Retina (tissue), 1 donor: Measurements from ENCODE around the gene SASH3.

Source experiments
- DNase-seq: peaks from one replicate; pipeline ENCODE4 v3.0.0-alpha.2; 2016

The SASH3 gene

DNA sequence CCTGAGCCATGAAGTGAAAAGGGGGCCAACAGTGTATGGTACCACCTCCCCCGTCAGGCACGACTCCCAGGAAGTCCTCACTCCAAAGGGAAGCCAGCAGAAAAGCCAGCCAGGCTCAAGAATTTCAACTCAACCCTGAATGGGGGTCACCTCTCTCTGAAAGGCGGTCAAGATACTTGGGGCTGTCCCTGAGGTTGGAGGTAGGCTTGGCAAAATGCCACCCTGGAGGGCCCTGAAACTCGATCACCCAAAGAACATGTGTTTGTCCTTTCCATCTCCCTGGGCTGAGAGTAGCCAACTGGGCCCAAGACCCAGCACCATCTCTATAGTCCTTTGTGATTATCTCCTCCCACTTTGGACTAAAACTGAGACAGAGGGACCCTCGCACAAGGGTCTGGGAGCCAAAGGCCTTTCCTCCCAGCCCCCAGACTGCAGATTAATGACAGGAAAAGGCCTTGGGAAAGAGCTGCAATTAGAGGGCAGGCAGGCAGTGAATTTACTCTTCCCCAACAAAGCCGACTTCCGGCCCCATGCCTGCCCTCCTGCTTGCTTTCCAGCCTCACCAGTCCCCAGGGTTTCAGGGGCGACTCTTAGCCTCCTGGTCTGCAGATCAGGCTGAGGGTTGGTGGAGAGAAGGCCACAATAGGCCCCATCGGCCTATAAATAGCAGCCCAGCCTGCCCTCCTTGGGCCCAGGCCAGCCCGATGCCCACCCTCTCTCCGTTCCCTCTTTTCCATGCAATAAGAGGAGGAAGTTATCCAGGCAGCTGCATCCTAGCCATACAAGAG lies 5.6 kb downstream of the SASH3 start:
- no peak for DNase-seq

DNA sequence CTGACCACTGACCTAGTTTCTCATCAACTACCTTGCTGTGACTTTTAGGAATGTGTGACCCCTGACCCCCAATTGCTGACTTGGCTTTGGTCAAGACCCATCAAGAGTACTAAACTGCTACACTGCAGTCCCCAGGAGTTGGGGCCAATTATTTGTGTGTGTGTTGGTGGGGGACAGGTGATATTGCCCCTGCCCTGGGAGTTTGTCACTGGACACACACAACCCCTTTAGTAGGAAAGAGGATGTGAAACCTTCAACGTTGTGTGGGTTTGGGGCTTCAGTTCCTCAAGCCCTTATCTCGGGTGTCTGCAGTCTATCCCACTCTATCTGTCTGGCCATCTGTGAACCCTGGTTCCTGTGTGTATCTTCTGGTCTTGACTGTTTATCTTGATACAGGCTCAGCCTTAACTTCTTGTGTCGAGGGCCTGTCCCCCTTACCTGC lies 6.5 kb downstream of the SASH3 start:
- DNase-seq, result no peak

DNA sequence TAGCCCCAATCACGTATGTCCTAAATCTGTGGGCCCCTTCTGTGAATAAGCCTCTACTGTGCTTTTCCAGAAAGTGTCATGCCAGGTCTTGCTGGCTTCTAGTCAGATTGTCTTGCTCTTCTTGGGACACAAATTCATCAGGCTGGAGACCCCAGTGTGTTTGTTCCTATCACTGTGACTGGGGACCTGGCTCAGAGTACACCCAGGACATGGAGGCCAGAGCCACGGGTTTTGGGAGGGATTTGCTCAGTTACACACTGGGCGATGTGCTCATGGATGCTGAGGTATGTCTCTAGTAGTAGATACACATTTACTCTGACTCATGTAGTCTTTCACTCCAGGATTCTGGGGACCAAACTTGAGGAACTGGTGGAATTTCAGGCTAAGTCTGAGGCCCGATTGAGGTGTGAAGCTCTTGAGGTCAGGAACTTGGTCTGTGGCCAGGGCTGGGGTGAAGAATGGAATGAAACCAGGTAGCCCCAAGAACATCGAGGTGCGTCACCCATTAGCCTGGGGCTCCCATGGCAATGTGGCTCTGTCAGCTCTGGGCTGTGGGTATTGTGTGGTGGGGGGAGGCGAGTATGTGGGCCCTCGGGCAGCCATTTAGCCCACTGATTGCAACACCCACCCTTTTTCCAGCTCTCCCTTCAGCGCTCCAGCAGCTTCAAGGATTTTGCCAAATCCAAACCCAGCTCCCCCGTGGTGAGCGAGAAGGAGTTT lies 7.7 kb downstream of the SASH3 start:
- no peak for DNase-seq

DNA sequence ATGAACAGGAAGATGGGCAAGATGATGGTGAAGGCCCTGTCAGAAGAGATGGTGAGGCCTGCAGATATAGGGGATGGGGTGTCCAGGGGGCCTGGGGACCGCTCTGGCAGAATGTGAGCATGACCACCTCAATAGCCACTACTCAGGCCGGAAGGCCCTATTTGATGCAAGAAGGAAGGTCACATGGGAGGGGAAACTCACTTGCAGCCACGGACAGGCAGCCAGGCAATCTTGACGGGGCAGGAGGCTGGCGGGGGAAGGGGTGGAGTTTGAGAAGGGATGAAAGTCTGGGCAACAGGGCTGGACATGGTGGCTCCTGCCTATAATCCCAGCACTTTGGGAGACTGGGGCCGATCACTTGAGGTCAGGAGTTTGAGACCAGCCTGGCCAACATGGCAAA lies 8.8 kb downstream of the SASH3 start:
- DNase-seq, result no peak

DNA sequence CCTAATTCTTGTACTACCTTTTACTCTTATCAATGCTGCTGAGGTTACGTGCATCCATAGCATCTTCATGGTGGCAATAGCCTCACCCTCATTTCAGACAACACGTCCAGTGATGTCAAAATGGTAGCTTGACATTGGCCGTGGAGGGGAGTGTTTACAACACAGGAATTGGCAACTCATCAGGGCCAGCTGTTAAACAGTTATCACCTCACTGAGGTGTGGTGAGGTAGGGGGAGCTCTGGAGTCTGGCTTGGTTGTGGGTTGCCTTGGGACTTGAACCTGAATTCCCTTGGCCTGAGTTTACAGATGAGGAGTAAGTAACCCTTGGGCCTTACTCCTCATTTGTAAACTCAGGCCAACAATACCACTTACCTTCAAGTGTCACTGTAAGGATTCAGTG lies 10.4 kb downstream of the SASH3 start:
- DNase-seq, result no peak

DNA sequence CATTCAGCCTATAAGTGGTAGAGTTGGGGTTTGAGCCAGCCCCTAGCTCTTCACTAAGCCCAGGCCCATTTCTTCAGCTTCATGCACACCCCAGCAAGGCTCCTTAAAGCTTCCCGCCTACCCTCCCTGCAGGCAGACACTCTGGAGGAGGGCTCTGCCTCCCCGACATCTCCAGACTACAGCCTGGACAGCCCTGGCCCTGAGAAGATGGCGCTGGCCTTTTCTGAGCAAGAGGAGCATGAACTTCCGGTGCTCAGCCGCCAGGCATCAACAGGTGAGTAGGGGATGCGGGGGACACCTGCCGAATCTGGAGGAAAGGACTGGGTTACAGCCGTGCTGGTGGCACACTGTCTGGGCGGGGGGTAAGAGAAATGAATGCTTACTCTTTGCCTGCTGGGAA lies 11.1 kb downstream of the SASH3 start:
- no peak for DNase-seq

DNA sequence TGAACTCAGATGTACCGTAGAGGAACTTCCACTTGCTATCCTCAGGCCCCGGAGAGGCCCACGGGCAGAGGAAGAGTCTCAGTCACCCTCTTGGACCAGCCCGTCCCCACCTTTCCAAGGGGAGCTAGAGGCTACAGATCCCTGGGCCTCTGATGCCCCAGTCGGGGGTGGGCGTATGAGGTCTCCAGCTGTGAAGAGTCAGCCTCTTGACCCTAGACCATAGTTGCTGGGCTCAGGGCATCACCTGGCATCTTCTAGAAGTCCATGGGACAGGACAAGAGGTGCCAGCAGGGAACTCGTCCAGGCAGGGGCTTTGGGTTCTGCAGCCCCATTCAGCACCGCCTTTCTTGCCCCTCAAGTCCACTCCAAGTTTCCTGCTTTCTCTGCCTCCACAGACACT lies 11.6 kb downstream of the SASH3 start:
- DNase-seq, result no peak

DNA sequence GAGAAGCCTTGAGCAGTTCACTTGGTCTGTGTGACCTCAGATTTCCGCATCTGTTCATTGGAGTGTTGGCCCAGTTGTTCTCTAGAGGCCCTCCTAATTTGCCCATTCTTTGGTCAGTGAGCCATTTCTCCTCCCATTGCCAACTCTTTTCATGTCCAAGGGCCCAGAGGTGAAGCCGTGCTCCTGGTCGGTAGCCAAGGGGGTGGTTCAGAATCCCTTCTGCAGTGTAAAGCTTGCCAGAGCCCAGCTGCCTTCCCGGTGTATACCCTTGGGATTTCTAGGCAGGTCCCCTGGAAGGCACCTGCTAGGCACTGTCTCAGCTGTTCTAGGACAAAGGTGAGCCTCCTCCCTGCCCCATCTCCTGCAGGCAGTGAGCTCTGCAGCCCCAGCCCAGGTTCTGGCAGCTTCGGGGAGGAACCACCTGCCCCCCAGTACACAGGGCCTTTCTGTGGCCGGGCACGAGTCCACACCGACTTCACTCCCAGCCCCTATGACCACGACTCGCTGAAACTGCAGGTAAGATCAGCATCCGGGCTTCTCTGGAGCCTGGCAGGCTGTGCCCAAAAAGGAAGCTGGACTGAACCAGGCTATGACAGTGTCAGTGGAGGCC lies 12.3 kb downstream of the SASH3 start:
- DNase-seq, result no peak

DNA sequence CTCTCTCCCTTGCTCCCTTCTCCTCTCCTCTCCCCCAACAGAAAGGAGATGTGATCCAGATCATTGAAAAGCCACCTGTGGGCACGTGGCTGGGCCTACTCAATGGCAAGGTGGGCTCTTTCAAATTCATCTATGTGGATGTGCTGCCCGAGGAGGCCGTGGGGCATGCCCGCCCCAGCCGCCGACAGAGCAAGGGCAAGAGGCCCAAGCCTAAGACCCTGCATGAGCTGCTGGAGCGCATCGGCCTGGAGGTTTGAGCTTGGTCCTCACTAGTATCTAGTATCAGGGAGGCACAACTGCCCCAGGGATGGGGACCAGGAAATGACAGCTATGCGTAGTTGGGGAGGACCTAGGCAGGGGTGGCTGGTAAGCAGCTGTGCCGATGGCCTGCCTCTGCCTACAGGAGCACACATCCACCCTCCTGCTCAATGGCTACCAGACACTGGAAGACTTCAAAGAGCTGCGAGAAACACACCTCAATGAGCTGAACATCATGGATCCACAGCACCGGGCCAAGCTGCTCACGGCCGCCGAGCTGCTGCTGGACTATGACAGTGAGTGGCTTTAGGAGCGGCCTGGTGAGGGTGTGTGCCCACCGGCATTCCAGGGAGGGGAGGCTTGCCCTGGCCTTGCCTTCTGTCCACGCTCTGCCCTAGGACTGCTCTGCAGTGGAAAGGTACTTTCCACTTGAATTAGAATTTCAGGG lies 13.0 kb downstream of the SASH3 start:
- no peak for DNase-seq

DNA sequence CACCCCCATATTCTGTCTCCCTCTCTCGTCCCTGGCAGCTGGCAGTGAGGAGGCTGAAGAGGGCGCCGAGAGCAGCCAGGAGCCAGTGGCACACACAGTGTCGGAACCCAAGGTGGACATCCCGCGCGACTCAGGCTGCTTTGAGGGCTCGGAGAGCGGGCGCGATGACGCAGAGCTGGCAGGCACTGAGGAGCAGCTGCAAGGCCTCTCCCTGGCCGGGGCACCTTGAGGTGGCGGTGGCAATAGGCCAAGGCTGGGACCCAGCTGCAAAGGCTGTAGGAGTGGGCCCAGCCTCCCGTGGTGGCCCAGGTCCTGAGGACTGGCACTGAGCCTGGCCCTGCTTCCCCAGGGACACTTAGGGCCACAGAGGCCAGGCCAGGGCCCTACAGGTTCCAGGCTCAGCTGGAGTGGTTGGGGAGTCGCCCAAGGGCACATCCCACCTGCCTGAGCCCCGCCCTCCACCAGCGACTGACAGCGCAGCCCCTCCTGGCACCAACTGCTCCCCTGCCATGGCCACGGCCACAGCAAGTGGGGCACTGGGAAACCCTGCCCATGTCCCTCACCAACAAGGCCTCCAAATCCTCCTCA lies 13.9 kb downstream of the SASH3 start:
- DNase-seq, result no peak

DNA sequence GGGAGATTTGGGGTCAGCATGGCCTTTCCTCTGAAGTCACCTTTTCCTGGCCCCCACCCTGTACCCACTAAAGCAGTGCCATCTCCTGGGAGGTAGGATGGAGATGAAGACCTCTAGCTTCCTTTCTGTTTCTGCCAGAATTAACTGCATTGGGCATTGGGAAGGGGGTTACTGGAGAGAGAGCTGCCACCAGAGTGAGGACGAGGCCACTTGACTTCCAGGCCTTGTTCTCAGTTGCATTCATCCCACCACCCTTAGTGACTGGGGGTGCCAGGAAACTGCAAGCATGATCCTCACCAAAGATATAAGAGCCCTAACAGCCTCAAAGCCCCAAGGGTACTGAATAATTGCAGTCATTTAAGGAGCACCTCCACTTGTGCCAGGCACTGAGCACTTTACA lies 15.8 kb downstream of the SASH3 start:
- no peak for DNase-seq

DNA sequence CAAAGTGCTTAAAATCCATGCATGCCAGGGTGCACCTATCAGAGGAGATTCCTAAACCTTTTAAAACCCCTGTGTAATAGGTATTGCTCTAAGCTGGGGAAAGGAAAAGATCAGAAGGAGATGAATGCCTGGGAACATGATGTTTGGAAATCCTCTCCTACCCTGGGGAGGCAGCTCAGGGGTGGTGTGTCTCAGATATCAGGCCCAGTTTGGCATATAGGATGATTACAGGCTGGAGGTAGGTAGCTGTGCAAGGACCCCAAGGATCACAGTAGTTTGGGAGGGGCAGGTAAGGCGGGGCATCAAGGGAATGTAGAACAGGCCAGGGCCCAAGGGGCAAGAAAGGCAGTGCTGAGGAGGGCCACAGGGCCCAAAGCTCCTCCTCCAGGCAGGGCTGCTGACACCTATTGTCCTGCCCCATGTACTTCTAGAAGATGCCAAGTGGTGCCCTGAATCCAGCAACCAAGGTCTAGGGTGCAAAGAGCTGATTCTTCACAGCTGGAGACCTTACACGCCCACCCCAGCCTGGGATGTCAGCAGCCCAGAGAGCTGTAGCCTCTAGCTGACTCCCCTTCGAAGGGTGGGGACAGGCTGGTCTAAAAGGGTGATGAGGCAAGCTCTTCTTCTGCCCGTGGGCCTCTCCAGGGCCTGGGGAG lies 17.6 kb downstream of the SASH3 start:
- DNase-seq, result no peak

DNA sequence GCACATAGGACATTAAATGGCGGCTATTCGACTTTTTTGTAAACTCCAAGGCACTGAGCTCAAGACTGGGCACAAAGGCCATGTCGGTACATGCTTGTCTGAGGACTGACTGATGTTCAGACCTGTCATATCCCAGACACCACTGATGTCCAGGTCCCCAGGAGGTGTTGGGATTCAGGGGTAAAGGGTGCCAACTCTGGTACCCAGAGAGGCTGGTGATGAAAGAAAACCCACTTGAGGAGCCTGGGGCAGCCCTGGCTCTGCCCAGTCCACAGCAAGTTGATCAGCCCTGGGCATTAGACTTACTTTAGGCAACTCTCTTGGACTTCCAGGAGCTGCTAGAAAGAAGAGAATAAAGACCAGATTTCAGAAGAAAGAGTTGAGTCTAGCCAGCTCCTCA lies 18.7 kb downstream of the SASH3 start:
- DNase-seq, result no peak

DNA sequence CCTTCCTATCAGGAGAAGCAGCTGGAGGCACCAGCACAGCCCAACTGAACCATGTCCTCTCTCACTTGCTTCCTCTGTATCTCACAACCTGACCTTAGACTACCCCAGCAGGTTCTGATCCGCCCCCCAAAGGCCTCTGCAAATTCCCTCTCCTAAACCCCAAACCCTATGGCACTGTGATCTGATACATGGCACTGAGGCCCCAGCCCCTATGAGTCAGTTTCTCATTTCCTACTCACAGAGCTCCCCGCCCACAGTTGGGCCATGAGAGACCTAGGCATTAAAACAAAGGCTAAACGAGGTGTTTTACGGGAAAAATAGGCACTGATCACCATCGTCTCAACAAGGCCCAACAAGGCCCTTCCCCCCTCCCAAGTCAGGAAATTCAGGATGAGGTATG lies 19.1 kb downstream of the SASH3 start:
- no peak for DNase-seq

DNA sequence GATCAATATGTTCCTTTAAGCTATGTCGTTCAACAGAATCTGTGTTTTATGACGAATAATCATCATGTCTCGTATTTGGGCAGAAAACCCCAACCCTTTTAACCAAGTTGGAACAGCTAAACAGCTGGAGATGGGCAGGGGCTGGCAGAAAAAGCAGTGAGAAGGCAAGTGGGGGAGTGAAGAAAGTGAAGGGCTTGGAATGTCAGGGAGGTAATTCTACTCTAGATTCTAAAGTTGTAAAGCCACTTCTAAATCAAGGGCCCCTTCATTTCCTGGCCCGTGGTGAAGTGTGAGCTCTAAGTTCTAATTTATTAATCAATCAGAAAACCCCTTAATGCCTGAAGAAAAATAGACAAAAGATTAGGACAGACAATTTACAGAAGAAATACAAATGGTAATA lies 20.4 kb downstream of the SASH3 start:
- DNase-seq, result no peak

DNA sequence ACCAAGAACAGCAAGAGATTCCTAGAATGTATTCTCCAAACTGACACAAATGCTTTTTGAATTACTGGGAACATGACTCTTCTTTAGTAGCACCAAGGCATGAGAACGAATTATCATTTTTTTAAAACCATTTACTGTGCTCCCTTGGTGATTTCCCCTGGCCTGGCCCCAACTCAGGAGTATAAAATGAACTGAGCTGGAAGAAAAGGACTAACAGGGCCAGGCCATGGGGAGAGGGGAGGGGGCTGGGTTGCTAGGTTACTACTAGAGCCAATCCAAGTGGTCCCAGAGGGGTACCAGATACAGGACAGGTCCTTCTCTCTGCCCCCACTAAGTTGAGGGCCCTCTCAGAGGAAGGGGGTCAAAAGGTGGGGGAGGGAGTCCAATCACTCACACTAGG lies 23.1 kb downstream of the SASH3 start:
- DNase-seq, result peak; percentile 36

DNA sequence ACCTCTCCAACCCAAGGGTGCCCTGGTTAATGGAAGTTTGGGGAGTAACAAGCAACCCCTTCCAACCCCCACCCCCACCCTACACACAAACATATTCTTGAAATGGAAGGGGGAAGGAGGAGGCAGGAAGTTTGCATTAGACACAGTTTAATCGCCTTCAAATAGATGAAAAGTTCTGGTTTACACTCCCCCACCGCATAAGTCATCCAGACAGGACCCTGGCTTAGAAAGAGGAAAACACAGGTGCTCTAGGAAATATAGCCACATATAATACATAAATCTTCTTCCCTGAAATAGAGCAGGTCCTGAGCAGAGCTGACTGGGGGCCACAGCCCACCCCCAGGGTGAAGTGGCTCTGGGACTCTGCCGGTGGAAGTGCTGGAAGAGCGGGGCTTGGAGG lies 25.1 kb downstream of the SASH3 start:
- no peak for DNase-seq

DNA sequence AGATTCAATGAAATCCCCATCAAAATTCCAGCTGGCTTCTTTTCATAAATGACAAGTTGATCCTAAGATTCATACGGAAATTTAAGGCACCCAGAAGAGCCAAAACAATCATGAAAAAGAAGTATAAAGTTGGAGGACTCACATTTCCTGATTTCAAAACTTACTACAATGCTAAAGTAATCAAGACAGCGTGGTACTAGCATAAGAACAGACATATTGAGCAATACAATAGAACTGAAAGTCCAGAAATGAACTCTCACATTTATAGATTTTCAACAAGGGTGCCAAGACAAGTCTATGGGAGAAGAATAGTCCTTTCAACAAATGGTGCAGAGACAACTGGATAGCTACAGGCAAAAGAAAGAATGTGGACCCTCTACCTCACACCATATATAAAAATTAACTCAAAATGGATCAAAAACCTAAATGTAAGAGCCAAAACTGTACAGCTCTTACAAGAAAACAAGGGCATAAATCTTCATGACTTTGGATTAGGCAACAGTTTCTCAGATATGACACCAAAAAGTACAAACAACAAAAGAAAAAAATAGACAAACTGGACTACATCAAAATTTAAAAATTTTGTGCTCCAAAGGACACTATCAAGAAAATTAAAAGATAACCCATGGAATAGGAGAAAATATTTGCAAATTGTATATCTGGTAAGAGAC lies 28.5 kb downstream of the SASH3 start:
- no peak for DNase-seq

DNA sequence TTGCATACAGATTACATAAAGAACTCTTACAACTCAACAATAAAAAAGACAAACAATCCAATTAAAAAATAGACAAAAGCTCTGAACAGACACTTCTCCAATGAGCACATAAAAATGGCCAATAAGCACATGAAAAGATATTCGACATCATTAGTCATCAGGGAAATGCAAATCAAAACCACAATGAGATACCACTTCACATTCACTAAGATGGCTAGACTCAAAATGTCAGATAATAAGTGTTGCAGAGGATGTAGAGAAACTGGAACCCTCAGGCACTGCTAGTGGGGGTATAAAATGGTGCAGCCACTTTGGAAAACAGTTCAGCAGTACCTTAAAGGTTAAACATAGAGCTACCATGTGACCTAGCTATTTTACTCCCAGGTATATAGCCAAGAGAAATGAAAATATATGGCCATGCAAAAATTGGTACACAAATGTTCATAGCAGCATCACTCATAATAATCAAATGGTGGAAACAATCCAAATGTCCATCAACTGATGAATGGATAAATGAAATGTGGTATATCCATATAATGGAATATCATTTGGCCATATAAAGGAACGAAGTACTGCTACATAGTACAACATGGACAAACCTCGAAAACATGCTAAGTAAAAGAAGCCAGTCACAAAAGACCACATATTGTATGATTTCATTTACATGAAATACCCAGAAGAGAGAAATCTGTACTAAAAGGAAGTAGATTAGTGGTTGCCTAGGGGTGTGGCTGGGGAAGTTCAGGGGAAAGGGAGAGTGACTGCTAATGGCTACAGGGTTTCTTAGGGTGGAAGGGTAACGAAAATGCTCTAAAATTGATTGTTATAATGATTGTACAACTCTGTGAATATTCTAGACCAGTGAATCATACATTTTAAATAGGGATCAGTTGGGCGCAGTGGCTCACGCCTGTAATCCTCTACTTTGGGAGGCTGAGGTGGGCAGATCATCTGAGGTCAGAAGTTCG lies 29.4 kb downstream of the SASH3 start:
- DNase-seq, result no peak

DNA sequence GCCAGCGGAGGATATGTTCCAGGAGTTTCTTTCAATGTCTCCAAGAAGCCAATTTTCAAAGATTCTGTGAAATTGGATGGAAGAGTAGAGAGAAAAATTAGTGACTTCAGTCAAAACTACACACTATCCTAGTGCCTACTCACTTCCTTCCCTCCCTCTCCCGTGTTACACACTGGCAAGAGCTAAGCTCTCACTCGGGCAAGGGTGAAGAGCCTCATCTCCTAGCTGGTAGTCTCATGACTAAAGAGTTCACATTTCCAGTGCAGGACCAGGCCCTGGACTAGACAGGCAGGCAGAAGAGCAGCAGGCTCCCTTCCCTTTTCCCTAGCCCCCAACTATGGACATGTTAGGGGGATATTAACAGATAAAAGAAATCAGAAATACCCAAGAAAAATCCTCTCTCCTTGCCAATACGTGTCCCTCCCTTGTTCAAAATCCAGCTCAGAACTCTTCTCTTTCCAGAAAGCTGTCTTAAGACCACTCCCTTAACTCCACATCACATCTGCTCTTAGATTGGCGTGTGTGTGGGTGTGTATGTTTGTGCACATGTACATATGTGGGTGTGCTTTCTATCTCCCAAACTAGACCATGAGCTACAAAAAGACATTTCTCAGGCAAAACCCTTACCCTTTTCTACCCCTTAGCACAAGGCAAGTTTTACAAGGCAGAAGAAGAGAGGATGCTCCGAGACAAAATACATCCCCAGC lies 34.1 kb downstream of the SASH3 start:
- DNase-seq, result no peak
